HG03521 (cell line): ENCODE results near the gene UBE4A.

ENCODE experiments used
- ATAC-seq: cut with Tn5 transposase; IDR thresholded peaks from one replicate; pipeline ENCODE4 v1.9.1; 2021; ENCODE audit warnings: mild to moderate bottlenecking, moderate library complexity; ENCODE audit not compliant: unreplicated experiment

The UBE4A gene

GRCh38 chr11:118359295-118359958 is at the start of gene UBE4A:
Gene UBE4A (plus strand): TSS chr11:118359600. CDS start chr11:118365081, 5,481 bp downstream.
- ATAC-seq, result peak; percentile 85

- no peak for ATAC-seq
These were observed 49.1 kb upstream of the UBE4A start for GRCh38 chr11:118310271-118310670.

- ATAC-seq, result no peak
These were observed 48.5 kb upstream of the UBE4A start for GRCh38 chr11:118310781-118311485.

DNA sequence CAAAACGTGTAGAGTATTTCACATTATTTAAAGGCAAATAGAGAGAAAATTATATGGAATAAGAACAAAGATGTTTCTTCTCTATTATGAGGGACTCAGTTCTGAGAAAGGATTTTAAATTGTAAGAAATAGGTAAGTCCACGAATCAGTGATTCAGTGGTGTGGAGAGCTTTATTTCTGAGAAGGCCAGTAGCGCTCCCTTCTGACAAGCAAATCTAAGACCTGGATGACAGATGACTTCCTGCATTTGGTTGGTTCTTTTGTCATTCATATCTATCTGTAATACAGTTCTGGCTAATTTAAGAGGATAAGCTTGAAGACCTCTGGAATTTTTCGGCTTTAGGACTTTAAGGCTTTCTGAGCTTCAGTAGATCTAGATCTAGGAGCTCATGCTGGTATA is 47.9 kb upstream of the UBE4A start:
- ATAC-seq, result no peak

DNA sequence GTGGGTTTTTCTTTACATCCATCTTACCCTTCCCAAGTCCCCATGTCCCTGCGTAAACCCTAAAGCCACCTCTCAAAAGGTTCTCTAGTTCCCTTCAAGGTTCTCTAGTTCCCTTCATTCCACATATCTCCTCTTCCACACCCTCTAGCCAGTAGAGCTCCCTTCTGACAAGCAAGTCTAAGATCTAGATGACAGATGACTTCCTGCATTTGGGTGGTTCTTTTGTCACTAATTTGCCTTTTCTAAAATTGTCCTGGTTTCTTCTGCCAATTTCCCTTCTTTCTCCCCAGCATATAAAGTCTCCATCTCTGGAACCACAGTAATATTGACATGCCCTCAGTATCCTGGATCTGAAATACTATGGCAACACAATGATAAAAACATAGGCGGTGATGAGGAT is 47.1 kb upstream of the UBE4A start:
- no peak for ATAC-seq

- no peak for ATAC-seq
These were observed 46.2 kb upstream of the UBE4A start for GRCh38 chr11:118313242-118313641.

DNA sequence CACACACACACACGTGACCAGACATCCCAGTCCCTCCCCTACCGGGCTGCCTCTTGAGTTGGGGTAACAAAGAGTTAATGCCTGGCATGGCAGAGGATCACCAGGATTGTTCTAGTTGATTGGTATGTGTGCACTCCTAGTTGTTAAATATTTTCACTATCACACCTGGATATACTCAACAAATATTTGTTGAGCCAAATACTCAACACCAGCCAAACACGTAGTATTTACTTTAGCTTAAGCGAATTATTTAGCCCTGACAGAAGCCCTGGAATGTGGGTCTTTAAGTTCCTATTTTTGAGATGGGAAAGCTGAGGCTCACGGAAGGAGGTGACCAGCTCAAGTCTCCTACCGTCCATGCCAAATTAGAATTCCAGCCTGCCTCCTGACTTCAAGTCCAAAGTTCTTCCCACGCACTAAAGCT is 44.4 kb upstream of the UBE4A start:
- no peak for ATAC-seq

GRCh38 chr11:118318124-118318523 is 41.3 kb upstream of the UBE4A start:
- ATAC-seq, result no peak

GRCh38 chr11:118318581-118319336 is 40.6 kb upstream of the UBE4A start:
- ATAC-seq, result no peak

- no peak for ATAC-seq
These were observed 40.1 kb upstream of the UBE4A start for GRCh38 chr11:118319337-118319707.

- ATAC-seq, result no peak
These were observed 38.9 kb upstream of the UBE4A start for GRCh38 chr11:118320515-118320914.

GRCh38 chr11:118321386-118322082 is 37.9 kb upstream of the UBE4A start:
- ATAC-seq, result no peak

GRCh38 chr11:118322721-118323120 is 36.7 kb upstream of the UBE4A start:
- ATAC-seq, result no peak

DNA sequence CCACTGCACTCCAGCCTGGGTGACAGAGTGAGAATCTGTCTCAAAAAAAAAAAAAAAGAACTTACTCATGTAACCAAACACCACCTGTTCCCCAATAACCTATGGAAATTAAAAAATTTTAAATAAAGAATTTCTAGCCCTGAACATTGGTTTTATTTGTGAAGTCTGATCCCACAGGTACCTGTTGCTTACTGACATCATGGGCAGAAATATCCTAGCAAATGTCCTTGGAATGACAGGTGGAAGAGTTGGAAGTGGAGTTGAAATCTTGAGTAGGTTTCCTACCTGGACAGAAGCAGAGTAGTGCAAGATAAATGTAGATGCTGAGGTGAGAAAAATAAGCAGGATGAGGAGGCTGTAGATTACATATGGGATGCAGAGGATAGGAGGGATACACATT is 34.1 kb upstream of the UBE4A start:
- ATAC-seq, result no peak

- ATAC-seq, result no peak
These were observed 30.7 kb upstream of the UBE4A start for GRCh38 chr11:118328745-118329144.

GRCh38 chr11:118334745-118335144 is 24.7 kb upstream of the UBE4A start:
- no peak for ATAC-seq

- no peak for ATAC-seq
These were observed 20.8 kb upstream of the UBE4A start for GRCh38 chr11:118338637-118339061.

- no peak for ATAC-seq
These were observed 20.0 kb upstream of the UBE4A start for GRCh38 chr11:118339281-118339961.

DNA sequence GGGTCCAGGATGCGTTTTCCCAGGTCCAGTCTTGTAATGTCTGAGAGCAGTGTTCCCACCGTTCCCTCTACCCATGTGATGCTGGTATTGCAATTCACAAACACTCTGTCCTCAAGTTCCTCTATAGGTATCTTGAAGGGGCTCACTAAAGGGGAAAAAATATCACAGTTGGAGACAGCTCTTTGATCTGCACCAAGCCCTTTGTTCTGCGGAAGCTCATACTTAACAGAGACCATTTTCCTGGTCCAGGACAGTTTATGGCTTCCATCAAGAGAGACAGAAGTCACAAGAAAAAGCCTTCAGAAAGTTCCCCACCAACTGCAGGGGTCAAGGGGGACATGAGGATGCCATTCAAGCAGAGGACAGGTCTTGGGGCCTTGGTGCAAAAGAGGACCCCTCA is 19.0 kb upstream of the UBE4A start:
- ATAC-seq, result no peak

DNA sequence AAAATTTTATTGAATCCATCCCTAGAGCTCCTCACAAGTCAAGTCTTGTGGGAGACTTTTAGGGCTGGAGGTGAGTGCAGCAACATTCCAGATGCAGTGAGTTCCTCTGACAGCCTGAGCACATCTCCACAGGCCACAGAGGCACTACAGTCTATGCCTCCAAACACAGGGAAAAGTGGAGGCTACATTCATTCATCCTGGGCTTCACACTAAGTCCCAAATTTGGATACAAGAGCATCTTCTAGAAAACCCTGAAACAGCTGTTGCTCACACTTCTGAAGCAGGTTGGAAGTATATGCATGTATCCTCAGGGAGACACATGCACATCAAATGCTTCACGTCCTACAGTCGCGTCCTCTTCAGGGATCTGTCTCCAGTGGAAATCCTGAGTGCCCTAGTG is 18.1 kb upstream of the UBE4A start:
- no peak for ATAC-seq
